ENCODE measurements around the gene RFX3. TPM values are rescaled to one million over a fixed set of nuclear protein-coding genes. Genes with fewer than 3 reads are reported as not detected.

Gene RFX3
- total RNA-seq, 6 experiments from 2014 or later = 2.8 to 4.2 (median 3.5) TPM

GRCh38 chr9:3256571-3257330 lies 269.1 kb downstream of the RFX3 start:
- no peaks in the 10 kb centered on the region for H3K9me3 Mint-ChIP-seq
- H3K4me1 Mint-ChIP-seq (ENCODE audit: low read depth) = peaks cover 11% of the 10 kb centered on the region
- no peaks in the 10 kb centered on the region for H3K27me3 Mint-ChIP-seq (ENCODE audit: insufficient read depth)
- no peak overlapping the region for H3K4me3 Mint-ChIP-seq
- no peak for DNase-seq
- no peaks in the 10 kb centered on the region; the same call in 1 of the 2 replicates for H3K36me3 Mint-ChIP-seq (ENCODE audit: low read depth)
- no peak overlapping the region for H3K27ac Mint-ChIP-seq
- no peak for TF ChIP-seq CTCF (IDR thresholded peaks at IDR 0.05)

- Mint-ChIP-seq H3K36me3 (ENCODE audit: low read depth) (no peaks in the 10 kb centered on the region; the same call in 1 of the 2 replicates), H3K4me3 (no peak overlapping the region), H3K27ac (no peak overlapping the region), H3K27me3 (ENCODE audit: insufficient read depth) (no peaks in the 10 kb centered on the region), H3K9me3 (no peaks in the 10 kb centered on the region), H3K4me1 (ENCODE audit: low read depth) (no peaks in the 10 kb centered on the region)
- TF ChIP-seq CTCF (IDR thresholded peaks at IDR 0.05) = no peak
- no peak for DNase-seq
Observed at GRCh38 chr9:3251309-3251708, 274.5 kb downstream of the RFX3 start.

- Mint-ChIP-seq H3K9me3 (no peaks in the 10 kb centered on the region), H3K27me3 (ENCODE audit: insufficient read depth) (no peaks in the 10 kb centered on the region), H3K4me3 (no peak overlapping the region), H3K27ac (no peak overlapping the region), H3K36me3 (ENCODE audit: low read depth) (no peaks in the 10 kb centered on the region), H3K4me1 (ENCODE audit: low read depth) (no peaks in the 10 kb centered on the region)
- no peak for TF ChIP-seq CTCF (IDR thresholded peaks at IDR 0.05)
- no peak for DNase-seq
Observed at GRCh38 chr9:3250741-3251140, 275.1 kb downstream of the RFX3 start.

GRCh38 chr9:3247211-3247610 lies 278.6 kb downstream of the RFX3 start:
- no peak for TF ChIP-seq CTCF (IDR thresholded peaks at IDR 0.05)
- H3K27ac Mint-ChIP-seq = no peak overlapping the region
- no peaks in the 10 kb centered on the region for H3K36me3 Mint-ChIP-seq (ENCODE audit: low read depth)
- no peak for DNase-seq
- no peaks in the 10 kb centered on the region for H3K4me1 Mint-ChIP-seq (ENCODE audit: low read depth)
- H3K27me3 Mint-ChIP-seq (ENCODE audit: insufficient read depth) = no peaks in the 10 kb centered on the region
- no peak overlapping the region for H3K4me3 Mint-ChIP-seq
- H3K9me3 Mint-ChIP-seq = no peaks in the 10 kb centered on the region

GRCh38 chr9:3246241-3246640 lies 279.6 kb downstream of the RFX3 start:
- Mint-ChIP-seq H3K27me3 (ENCODE audit: insufficient read depth) (no peaks in the 10 kb centered on the region), H3K4me1 (ENCODE audit: low read depth) (no peaks in the 10 kb centered on the region), H3K27ac (no peak overlapping the region), H3K9me3 (no peaks in the 10 kb centered on the region), H3K4me3 (no peak overlapping the region), H3K36me3 (ENCODE audit: low read depth) (no peaks in the 10 kb centered on the region)
- DNase-seq = no peak
- no peak for TF ChIP-seq CTCF (IDR thresholded peaks at IDR 0.05)
